IMR-90 (cell line): Measurements from ENCODE around the gene DENND5A.

ENCODE experiments used
- BHLHE40 ChIP-seq: fragments of 150-350 bp; IDR thresholded peaks from 2 replicates; pipeline ENCODE4 v1.6.1; 2016; ENCODE audit warnings: mild to moderate bottlenecking, low read depth, low read length
- RAD21 ChIP-seq: IDR thresholded peaks from 2 replicates; pipeline ENCODE4 v1.6.1; 2012; ENCODE audit warnings: low read length, improper control_type of control experiment
- TF ChIP-seq, protein P1 (sequence below): conservative IDR thresholded peaks from 2 replicates; pipeline ENCODE4 v1.5.1; 2012; ENCODE audit warnings: mild to moderate bottlenecking, low read depth, low read length, improper control_type of control experiment

- TF ChIP-seq, protein P1, sequence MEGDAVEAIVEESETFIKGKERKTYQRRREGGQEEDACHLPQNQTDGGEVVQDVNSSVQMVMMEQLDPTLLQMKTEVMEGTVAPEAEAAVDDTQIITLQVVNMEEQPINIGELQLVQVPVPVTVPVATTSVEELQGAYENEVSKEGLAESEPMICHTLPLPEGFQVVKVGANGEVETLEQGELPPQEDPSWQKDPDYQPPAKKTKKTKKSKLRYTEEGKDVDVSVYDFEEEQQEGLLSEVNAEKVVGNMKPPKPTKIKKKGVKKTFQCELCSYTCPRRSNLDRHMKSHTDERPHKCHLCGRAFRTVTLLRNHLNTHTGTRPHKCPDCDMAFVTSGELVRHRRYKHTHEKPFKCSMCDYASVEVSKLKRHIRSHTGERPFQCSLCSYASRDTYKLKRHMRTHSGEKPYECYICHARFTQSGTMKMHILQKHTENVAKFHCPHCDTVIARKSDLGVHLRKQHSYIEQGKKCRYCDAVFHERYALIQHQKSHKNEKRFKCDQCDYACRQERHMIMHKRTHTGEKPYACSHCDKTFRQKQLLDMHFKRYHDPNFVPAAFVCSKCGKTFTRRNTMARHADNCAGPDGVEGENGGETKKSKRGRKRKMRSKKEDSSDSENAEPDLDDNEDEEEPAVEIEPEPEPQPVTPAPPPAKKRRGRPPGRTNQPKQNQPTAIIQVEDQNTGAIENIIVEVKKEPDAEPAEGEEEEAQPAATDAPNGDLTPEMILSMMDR = no peak
- TF ChIP-seq RAD21 (no peak), BHLHE40 (no peak)
Measured at GRCh38 chr11:9130297-9130696, 134.9 kb downstream of the DENND5A start.
